ENCODE results near the gene TSPAN18. TPM values are rescaled to one million over a fixed set of nuclear protein-coding genes. Genes with fewer than 3 reads are reported as not detected.

TSPAN18 gene
- total RNA-seq, 4 donors from 2014 or later, result 27.7 to 70.1 (median 50.2) TPM

- Histone ChIP-seq H3K36me3 (peaks cover 3 to 46% (median 42%) of the 10 kb centered on the region in 4 donors), H3K27me3 (no peaks in the 10 kb centered on the region), H3K4me1 (peaks cover 8 to 39% (median 19%) of the 10 kb centered on the region in 4 donors), H3K27ac (replicated peaks in 1 of 4) (no peak overlapping the region), H3K9me3 (no peaks in the 10 kb centered on the region), H3K4me3 (no peak overlapping the region)
- no peak for TF ChIP-seq EP300 (IDR thresholded peaks at IDR 0.05)
- no peak for TF ChIP-seq CTCF (IDR thresholded peaks at IDR 0.05)
- TF ChIP-seq POLR2A (IDR thresholded peaks at IDR 0.05; ENCODE audit: low read depth), result no peak
- no peak for TF ChIP-seq POLR2AphosphoS5 (IDR thresholded peaks at IDR 0.05)
- intact Hi-C loops (cut with DNase I), result no loop called here
- WGBS, result 80% methylated on average over 2 of the region's 4 CpGs
- no peak for DNase-seq (ENCODE audit: extremely low spot score)
These were observed 201.4 kb downstream of the TSPAN18 start for GRCh38 chr11:44928144-44928543.

- intact Hi-C loops (cut with DNase I), result no loop called here
- no peak for DNase-seq (ENCODE audit: extremely low spot score)
- Histone ChIP-seq H3K4me3 (no peak overlapping the region), H3K27me3 (no peaks in the 10 kb centered on the region), H3K36me3 (peaks cover 0 to 41% (median 41%) of the 10 kb centered on the region in 4 donors), H3K9me3 (no peaks in the 10 kb centered on the region), H3K27ac (replicated peaks in 1 of 4) (no peak overlapping the region), H3K4me1 (peaks cover 8 to 39% (median 19%) of the 10 kb centered on the region in 4 donors)
- WGBS, result 86% methylated on average over 4 of the region's 4 CpGs
- TF ChIP-seq POLR2A (IDR thresholded peaks at IDR 0.05; ENCODE audit: low read depth) (no peak), POLR2AphosphoS5 (IDR thresholded peaks at IDR 0.05) (no peak), EP300 (IDR thresholded peaks at IDR 0.05) (no peak), CTCF (IDR thresholded peaks at IDR 0.05) (no peak)
These were observed 202.1 kb downstream of the TSPAN18 start for GRCh38 chr11:44928816-44929215.

- Histone ChIP-seq H3K4me3 (no peak overlapping the region), H3K9me3 (no peaks in the 10 kb centered on the region), H3K36me3 (peaks cover 0 to 57% (median 49%) of the 10 kb centered on the region in 4 donors), H3K27me3 (no peaks in the 10 kb centered on the region), H3K27ac (replicated peaks in 1 of 4) (no peak overlapping the region), H3K4me1 (peaks cover 6 to 29% (median 11%) of the 10 kb centered on the region in 4 donors)
- intact Hi-C loops (cut with DNase I), result loop anchor here (10.0 kb wide), 1 partner anchor 364 kb away; no protein-coding TSS in a partner anchor
- no peak for DNase-seq (ENCODE audit: extremely low spot score)
- TF ChIP-seq EP300 (IDR thresholded peaks at IDR 0.05) (no peak), CTCF (IDR thresholded peaks at IDR 0.05) (no peak)
- 73% methylated on average over 13 of the region's 13 CpGs for WGBS
These were observed 204.0 kb downstream of the TSPAN18 start for GRCh38 chr11:44930588-44931302.

GRCh38 chr11:44931466-44931865, 204.7 kb downstream of the TSPAN18 start:
- intact Hi-C loops (cut with DNase I), result loop anchor here (10.0 kb wide), 1 partner anchor 363 kb away; no protein-coding TSS in a partner anchor
- Histone ChIP-seq H3K27me3 (no peaks in the 10 kb centered on the region), H3K4me3 (no peak overlapping the region), H3K9me3 (no peaks in the 10 kb centered on the region), H3K27ac (replicated peaks in 1 of 4) (no peak overlapping the region), H3K36me3 (peaks cover 0 to 63% (median 48%) of the 10 kb centered on the region in 4 donors), H3K4me1 (peaks cover under 1 to 27% (median 6%) of the 10 kb centered on the region in 4 donors)
- no peak for TF ChIP-seq EP300 (IDR thresholded peaks at IDR 0.05)
- no peak for TF ChIP-seq POLR2AphosphoS5 (IDR thresholded peaks at IDR 0.05)
- TF ChIP-seq POLR2A (IDR thresholded peaks at IDR 0.05; ENCODE audit: low read depth), result no peak
- TF ChIP-seq CTCF (IDR thresholded peaks at IDR 0.05), result no peak
- DNase-seq (ENCODE audit: extremely low spot score), result no peak
- 88% methylated on average over 3 of the region's 3 CpGs for WGBS
